SK-N-SH (cell line): ENCODE data around the gene RDX. TPM values are rescaled to one million over a fixed set of nuclear protein-coding genes. Genes with fewer than 3 reads are reported as not detected.
A peak's percentile ranks its signal among the peaks of the same experiment; 100 is the strongest.

Source experiments
- CTCF ChIA-PET: fragments of 300-600, 350-600 bp; formaldehyde crosslinking; extraction: SDS; loops from one replicate; lab custom pipeline; 2021; lab: Yijun Ruan, JAX
- POLR2A ChIA-PET: fragments of 350-600 bp; sonication (Branson Sonifier 250); formaldehyde crosslinking; extraction: SDS; loops from one replicate; lab custom pipeline; 2020; ENCODE audit warnings: antibody characterized with exemption, inconsistent platforms; lab: Yijun Ruan, JAX
- DNase-seq: peaks from one replicate; pipeline ENCODE4 v3.0.0; 2012
- H2AFZ ChIP-seq: fragments of 200-600 bp; sonication (generic); 2 replicates; pipeline ENCODE4 v1.8.1; 2016; ENCODE audit warnings: antibody characterized with exemption, mild to moderate bottlenecking, low read depth
- H3F3A ChIP-seq: fragments of 200-600 bp; sonication (generic); replicated peaks from 2 replicates; pipeline ENCODE3; 2016; ENCODE audit warnings: antibody characterized with exemption, mild to moderate bottlenecking; ENCODE audit not compliant: insufficient read depth
- H3K27ac ChIP-seq, 2 experiments: fragments of 200-500 bp in 1 of 2; fragments of 200-600 bp in 1 of 2; sonication (Bioruptor generic) in 1 of 2; sonication (generic), shearing (Covaris generic) in 1 of 2; 2 replicates each; pipeline versions ENCODE4 v1.5.1 to v1.6.1; 2014 to 2016; ENCODE audit warnings: low read depth in 2 of 2, inconsistent platforms in 1 of 2, low read length in 1 of 2, mild to moderate bottlenecking in 1 of 2, mixed read lengths in 1 of 2
- H3K27me3 ChIP-seq: fragments of 200-600 bp; sonication (generic), shearing (Covaris generic); 2 replicates; pipeline ENCODE4 v1.6.1; 2016; ENCODE audit warnings: mixed run types; ENCODE audit not compliant: insufficient read depth
- H3K36me3 ChIP-seq, 2 experiments: fragments of 200-500 bp in 1 of 2; fragments of 200-600 bp in 1 of 2; sonication (Bioruptor generic) in 1 of 2; sonication (generic) in 1 of 2; replicated peaks in 1 of 2; 2 replicates each; pipeline versions ENCODE3 to v1.5.1; 2014 to 2016; ENCODE audit warnings: low read length in 1 of 2, mild to moderate bottlenecking in 1 of 2; ENCODE audit not compliant: insufficient read depth in 2 of 2, control insufficient read depth in 1 of 2
- H3K4me1 ChIP-seq, 2 experiments: fragments of 200-500 bp in 1 of 2; fragments of 200-600 bp in 1 of 2; sonication (Bioruptor generic) in 1 of 2; sonication (generic), shearing (Covaris generic) in 1 of 2; 2 replicates each; pipeline versions ENCODE4 v1.5.1 to v1.6.1; 2014 to 2016; ENCODE audit warnings: low read depth in 1 of 2, low read length in 1 of 2, mixed run types in 1 of 2; ENCODE audit not compliant: insufficient read depth in 2 of 2, control insufficient read depth in 1 of 2
- H3K4me2 ChIP-seq: fragments of 200-600 bp; sonication (generic), shearing (Covaris generic); 2 replicates; pipeline ENCODE4 v1.6.1; 2017; ENCODE audit warnings: mixed run types
- H3K4me3 ChIP-seq, 2 experiments: fragments of 200-500 bp in 1 of 2; fragments of 200-600 bp in 1 of 2; sonication (Bioruptor generic) in 1 of 2; sonication (generic), shearing (Covaris generic) in 1 of 2; 2 replicates each; pipeline versions ENCODE4 v1.5.1 to v1.8.1; 2014 to 2016; ENCODE audit warnings: low read depth in 2 of 2, inconsistent platforms in 1 of 2, low read length in 1 of 2, mild to moderate bottlenecking in 1 of 2, mixed read lengths in 1 of 2, moderate library complexity in 1 of 2
- H3K79me2 ChIP-seq: fragments of 200-600 bp; sonication (generic); 2 replicates; pipeline ENCODE4 v1.8.1; 2017; ENCODE audit warnings: mild to moderate bottlenecking; ENCODE audit not compliant: insufficient read depth
- H3K9ac ChIP-seq: fragments of 200-600 bp; sonication (generic); 2 replicates; pipeline ENCODE4 v1.6.1; 2017; ENCODE audit warnings: mixed run types
- H3K9me2 ChIP-seq: fragments of 200-600 bp; sonication (generic); 2 replicates; pipeline ENCODE4 v1.6.1; 2017; ENCODE audit warnings: mixed run types
- H3K9me3 ChIP-seq: fragments of 200-600 bp; sonication (generic); 2 replicates; pipeline ENCODE4 v1.6.1; 2017; ENCODE audit warnings: mixed run types, mild to moderate bottlenecking, moderate library complexity
- H4K20me1 ChIP-seq: fragments of 200-600 bp; sonication (generic); 2 replicates; pipeline ENCODE4 v1.6.1; 2017; ENCODE audit warnings: mild to moderate bottlenecking, mixed run types; ENCODE audit not compliant: insufficient read depth
- EP300 ChIP-seq, 2 experiments: IDR thresholded peaks; 2 replicates each; pipeline versions ENCODE4 v1.4.0 to v1.6.1; 2012; ENCODE audit warnings: borderline replicate concordance in 1 of 2, low read depth in 1 of 2, low read length in 1 of 2
- FOSL2 ChIP-seq: IDR thresholded peaks from 2 replicates; pipeline ENCODE4 v1.4.0; 2012; ENCODE audit warnings: low read depth, mild to moderate bottlenecking, moderate library complexity, borderline replicate concordance
- JUND ChIP-seq: IDR thresholded peaks from 2 replicates; pipeline ENCODE4 v1.4.0; 2012
- MAX ChIP-seq: IDR thresholded peaks from 2 replicates; pipeline ENCODE4 v1.4.0; 2012; ENCODE audit warnings: low read depth
- PBX3 ChIP-seq: IDR thresholded peaks from 2 replicates; pipeline ENCODE4; 2012
- POLR2AphosphoS5 ChIP-seq: IDR thresholded peaks from 2 replicates; pipeline ENCODE4 v1.6.1; 2012; ENCODE audit warnings: low read depth, low read length
- RAD21 ChIP-seq: IDR thresholded peaks from 2 replicates; pipeline ENCODE4 v1.6.1; 2012; ENCODE audit warnings: mild to moderate bottlenecking, low read length
- REST ChIP-seq: IDR thresholded peaks from 2 replicates; pipeline ENCODE4 v1.6.1; 2012; ENCODE audit warnings: mild to moderate bottlenecking, low read depth, low read length, moderate library complexity
- RFX5 ChIP-seq: IDR thresholded peaks from 2 replicates; pipeline ENCODE4 v1.6.1; 2012; ENCODE audit warnings: mild to moderate bottlenecking, improper control_type of control experiment, low read length
- TAF1 ChIP-seq: IDR thresholded peaks from 2 replicates; pipeline ENCODE4 v1.6.1; 2012; ENCODE audit warnings: low read depth, mild to moderate bottlenecking, low read length, moderate library complexity, borderline replicate concordance
- TCF12 ChIP-seq: IDR thresholded peaks from 2 replicates; pipeline ENCODE4 v1.4.0; 2012
- ZBTB33 ChIP-seq: IDR thresholded peaks from 2 replicates; pipeline ENCODE4 v1.4.0; 2012; ENCODE audit warnings: low read depth, borderline replicate concordance
- WGBS: methylation state at CpG from one replicate; pipeline ENCODE4 v1.1.6; 2017; ENCODE audit warnings: low lambda C conversion rate; 5-methylcytosine and 5-hydroxymethylcytosine counted together
- polyA plus RNA-seq, 3 experiments: library from polyadenylated mRNA; depleted of rRNA; stranded (reverse); fragments of >200 nt; gene quantifications; 2 replicates each; pipeline ENCODE4 v1.2.3, GENCODE V29; 2012

RDX gene
- polyA plus RNA-seq, 1 of the 3 experiments (the other 2 are of a cell fraction), result 29.4 TPM

- no peak for TF ChIP-seq EP300 (IDR thresholded peaks at IDR 0.05; ENCODE audit: borderline replicate concordance in 1 of 2, low read depth in 1 of 2, low read length in 1 of 2)
- TF ChIP-seq TCF12, result no peak
- TF ChIP-seq JUND, result no peak
- TF ChIP-seq, all 33 proteins: peak for 0
These were observed 16.3 kb upstream of the RDX start (continued) for GRCh38 chr11:110312670-110313069.

GRCh38 chr11:110311783-110312579 lies 15.6 kb upstream of the RDX start:
- no peak overlapping the region for H3K4me3 ChIP-seq
- no peaks in the 10 kb centered on the region for H3K79me2 ChIP-seq
- POLR2A ChIA-PET, result no interaction called here
- DNase-seq, result no peak
- no peaks in the 10 kb centered on the region for H3K9me2 ChIP-seq
- peak overlapping the region in 1 of 2 experiments; percentile 66; a peak in 2 of 4 replicates for H3K27ac ChIP-seq
- H3K4me1 ChIP-seq, result peaks cover under 1 to 21% of the 10 kb centered on the region in 2 experiments; a peak in 2 of 4 replicates
- H3K27me3 ChIP-seq, result no peaks in the 10 kb centered on the region
- no peaks in the 10 kb centered on the region for H4K20me1 ChIP-seq
- peak; percentile 27; the same call in 1 of the 2 replicates for TF ChIP-seq PBX3
- no peak for TF ChIP-seq RAD21
- no peak for TF ChIP-seq REST
- 0 out of 2 replicates have a peak, but pooled peaks have one; percentile 13 for TF ChIP-seq TCF12
- TF ChIP-seq EP300 (IDR thresholded peaks at IDR 0.05; ENCODE audit: borderline replicate concordance in 1 of 2, low read depth in 1 of 2, low read length in 1 of 2), result 0 out of 4 replicates have a peak, but pooled peaks of 1 of the 2 experiments have one; percentile 37
- peak; percentile 59; the same call in 1 of the 2 replicates for TF ChIP-seq FOSL2
- no peak for TF ChIP-seq POLR2AphosphoS5
- peak; percentile 44; the same call in 1 of the 2 replicates for TF ChIP-seq JUND
- no peak overlapping the region for H3K9ac ChIP-seq
- H2AFZ ChIP-seq, result peak overlapping the region; percentile 37; the same call in 1 of the 2 replicates
- no peaks in the 10 kb centered on the region for H3K9me3 ChIP-seq
- WGBS, result 77% methylated on average over 3 of the region's 3 CpGs
- CTCF ChIA-PET, result no interaction called here
- no peaks in the 10 kb centered on the region for H3K36me3 ChIP-seq
- H3K4me2 ChIP-seq, result 0 out of 2 replicates have a peak overlapping the region, but pooled peaks have one; percentile 14
- H3F3A ChIP-seq, result peaks cover 11% of the 10 kb centered on the region

GRCh38 chr11:110308071-110308470 lies 11.7 kb upstream of the RDX start:
- H3K9me2 ChIP-seq, result no peaks in the 10 kb centered on the region
- H2AFZ ChIP-seq, result no peak overlapping the region
- H3K79me2 ChIP-seq, result no peaks in the 10 kb centered on the region
- no peak for TF ChIP-seq RFX5
- no peak for TF ChIP-seq TAF1
- no peak for TF ChIP-seq MAX
- TF ChIP-seq ZBTB33, result no peak
- TF ChIP-seq, all 33 proteins: peak for 0
- Histone ChIP-seq H3K4me1 (peaks cover 0 to 23% of the 10 kb centered on the region in 2 experiments; a peak in 2 of 4 replicates), H3K4me3 (no peak overlapping the region), H3F3A (peaks cover 11% of the 10 kb centered on the region), H3K27me3 (no peaks in the 10 kb centered on the region), H3K27ac (no peak overlapping the region), H3K4me2 (no peak overlapping the region), H3K36me3 (no peaks in the 10 kb centered on the region), H3K9ac (no peak overlapping the region), H4K20me1 (no peaks in the 10 kb centered on the region), H3K9me3 (no peaks in the 10 kb centered on the region)
- CTCF ChIA-PET, result no interaction called here
- no peak for DNase-seq
- POLR2A ChIA-PET, result no interaction called here
- WGBS, result 74% methylated on average over 5 of the region's 5 CpGs
